Measurements from ENCODE around the gene SMTN.

SMTN gene

DNA sequence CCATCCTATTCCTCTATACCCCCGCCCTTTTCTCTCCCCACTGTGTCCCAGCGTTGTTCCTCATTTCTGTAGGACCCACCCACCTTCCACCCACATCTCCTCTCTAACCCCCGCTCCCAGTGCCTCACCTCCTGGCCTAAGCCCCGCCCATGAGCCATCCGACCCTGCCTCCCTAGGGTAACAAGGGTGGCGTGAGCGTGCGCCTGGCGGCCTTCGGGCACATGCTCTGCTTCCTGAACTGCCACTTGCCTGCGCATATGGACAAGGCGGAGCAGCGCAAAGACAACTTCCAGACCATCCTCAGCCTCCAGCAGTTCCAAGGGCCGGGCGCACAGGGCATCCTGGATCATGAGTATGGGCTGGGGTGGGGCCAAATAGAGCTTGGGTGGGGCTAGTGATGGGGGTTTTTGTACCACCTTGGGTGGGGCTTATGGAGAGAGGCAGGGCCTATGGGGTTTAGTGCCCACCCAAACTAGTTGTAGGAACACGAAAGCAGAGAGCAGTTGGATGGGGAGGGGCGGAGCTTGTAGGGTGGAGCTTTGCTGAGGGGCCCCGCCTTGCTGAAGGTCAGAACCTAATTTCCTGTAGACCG lies 46.2 kb downstream of the SMTN start:
- DNase-seq (ENCODE audit: low read depth in 2 of 2), result no peak

GRCh38 chr22:31128156-31128555 lies 47.0 kb downstream of the SMTN start:
- no peak for DNase-seq (ENCODE audit: low read depth in 2 of 2)

DNA sequence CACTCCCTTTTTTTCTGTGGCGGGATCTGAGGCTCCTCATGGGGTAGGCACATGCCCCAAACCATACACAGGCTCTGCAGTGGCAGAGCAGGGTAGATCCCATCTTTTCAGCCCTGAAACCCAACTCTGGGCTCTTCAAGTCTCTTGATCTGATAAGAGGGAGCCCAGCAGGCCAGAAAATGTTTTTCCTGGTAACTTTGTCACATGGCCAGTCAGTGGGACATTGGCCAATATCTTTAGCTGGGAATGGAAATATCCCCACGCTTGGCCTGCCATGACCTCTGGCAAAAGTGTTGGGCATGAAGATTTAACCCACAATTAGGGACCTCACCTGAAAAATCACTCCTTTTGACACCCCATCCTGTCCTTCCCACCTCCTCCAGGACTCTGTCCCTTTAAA lies 49.8 kb downstream of the SMTN start:
- DNase-seq (ENCODE audit: low read depth in 2 of 2), result no peak

GRCh38 chr22:31133911-31134310 lies 52.8 kb downstream of the SMTN start:
- DNase-seq (ENCODE audit: low read depth in 2 of 2), result no peak

GRCh38 chr22:31134688-31135087 lies 53.6 kb downstream of the SMTN start:
- no peak for DNase-seq (ENCODE audit: low read depth in 2 of 2)

DNA sequence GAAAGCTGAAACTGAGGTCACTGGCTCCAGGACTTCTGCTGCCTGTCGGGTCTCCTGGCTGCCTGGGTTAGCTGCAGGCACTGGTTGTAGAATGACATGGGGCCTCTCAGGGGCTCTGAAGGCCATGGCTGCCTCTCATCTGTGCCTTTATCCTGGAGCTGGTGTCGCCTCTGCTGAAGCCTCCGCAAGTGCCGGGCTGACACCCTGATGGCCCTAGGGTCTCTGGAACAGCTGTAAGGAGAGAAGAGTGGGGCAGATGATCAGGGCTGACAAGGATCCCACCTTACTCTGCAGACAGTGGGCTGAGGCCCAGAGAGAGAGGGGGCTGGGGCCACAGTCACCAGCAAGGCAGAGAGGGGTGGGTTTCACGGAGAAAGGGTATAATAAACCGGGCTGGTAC lies 54.6 kb downstream of the SMTN start:
- DNase-seq (ENCODE audit: low read depth in 2 of 2), result no peak

GRCh38 chr22:31136155-31136554 lies 55.0 kb downstream of the SMTN start:
- no peak for DNase-seq (ENCODE audit: low read depth in 2 of 2)

DNA sequence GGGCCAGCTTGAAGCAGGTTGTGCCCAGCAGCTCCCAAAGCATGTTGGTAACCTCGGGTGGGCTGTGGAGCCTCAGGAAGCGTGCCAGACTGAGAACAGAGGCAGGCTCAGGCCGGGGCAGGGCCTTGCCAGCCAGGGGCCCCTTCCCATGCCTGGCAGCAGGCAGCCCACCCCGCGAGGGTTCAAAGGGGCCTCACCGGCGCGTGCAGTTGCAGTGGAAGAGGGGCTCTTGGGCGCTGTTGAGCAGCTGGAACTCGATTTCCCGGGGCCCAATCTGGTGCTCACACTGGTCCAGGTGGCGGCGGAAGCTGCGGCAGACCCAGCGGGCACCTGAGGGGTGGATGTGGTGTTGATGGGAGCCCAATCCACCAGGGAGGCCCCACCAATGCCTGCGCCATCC lies 55.6 kb downstream of the SMTN start:
- DNase-seq (ENCODE audit: low read depth in 2 of 2), result no peak

GRCh38 chr22:31137721-31138120 lies 56.6 kb downstream of the SMTN start:
- DNase-seq (ENCODE audit: low read depth in 2 of 2), result no peak

GRCh38 chr22:31138126-31138525 lies 57.0 kb downstream of the SMTN start:
- DNase-seq (ENCODE audit: low read depth in 2 of 2), result no peak

- no peak for DNase-seq (ENCODE audit: low read depth in 2 of 2)
Observed at GRCh38 chr22:31139066-31139465, 57.9 kb downstream of the SMTN start.

DNA sequence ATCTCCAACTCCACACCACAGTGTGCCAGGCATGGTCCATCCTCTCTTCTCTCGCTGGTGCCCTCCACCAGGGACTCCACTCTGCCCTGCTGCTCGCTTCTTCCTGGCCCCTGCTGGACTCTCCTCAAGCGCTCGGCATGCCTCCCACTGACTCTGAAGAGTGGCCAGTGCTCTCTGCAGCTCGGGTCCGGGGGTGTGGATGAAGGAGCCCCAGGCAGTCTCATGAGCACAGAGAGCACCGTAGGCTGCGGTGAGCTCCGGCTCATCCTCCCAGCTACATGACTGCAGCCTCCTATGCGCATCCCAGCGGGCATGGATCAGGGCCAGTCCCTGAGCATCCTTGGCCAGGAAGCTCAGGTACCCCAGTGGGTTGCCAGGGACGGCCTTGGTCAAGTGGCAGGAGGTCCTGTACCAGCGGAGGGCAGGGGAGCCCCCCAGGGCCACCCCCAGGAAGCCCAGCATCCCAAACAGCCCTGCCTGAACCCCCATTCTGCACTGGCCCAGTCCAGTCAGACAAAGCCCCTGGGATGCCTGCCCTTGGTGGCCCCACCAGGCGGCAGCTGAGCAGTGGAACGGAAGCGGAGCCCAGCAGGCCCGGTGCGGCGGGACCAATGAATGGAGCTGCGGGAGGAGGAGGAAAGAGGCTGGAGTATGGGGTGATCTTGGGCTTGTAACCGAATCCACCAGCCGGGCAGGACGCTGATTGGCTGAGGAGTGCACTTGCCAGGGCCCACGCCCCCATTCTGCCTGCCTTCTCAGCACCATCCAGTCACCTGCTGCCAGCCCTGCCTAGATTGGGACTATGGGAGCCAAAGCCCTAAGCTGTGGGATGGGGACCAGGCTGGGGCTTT lies 59.0 kb downstream of the SMTN start, which contains the start of gene PLA2G3:
Gene PLA2G3 (minus strand): TSS at position 643 of the 851 bp plus-strand sequence. CDS start 154 bp downstream, at position 489.
- DNase-seq (ENCODE audit: low read depth in 2 of 2), result peak in 1 of 2 experiments; percentile 14

- DNase-seq (ENCODE audit: low read depth in 2 of 2), result no peak
Observed at GRCh38 chr22:31140746-31141145, 59.6 kb downstream of the SMTN start.

- DNase-seq (ENCODE audit: low read depth in 2 of 2), result no peak
Observed at GRCh38 chr22:31141551-31141950, 60.4 kb downstream of the SMTN start.

GRCh38 chr22:31142285-31142684 lies 61.2 kb downstream of the SMTN start:
- DNase-seq (ENCODE audit: low read depth in 2 of 2), result no peak

DNA sequence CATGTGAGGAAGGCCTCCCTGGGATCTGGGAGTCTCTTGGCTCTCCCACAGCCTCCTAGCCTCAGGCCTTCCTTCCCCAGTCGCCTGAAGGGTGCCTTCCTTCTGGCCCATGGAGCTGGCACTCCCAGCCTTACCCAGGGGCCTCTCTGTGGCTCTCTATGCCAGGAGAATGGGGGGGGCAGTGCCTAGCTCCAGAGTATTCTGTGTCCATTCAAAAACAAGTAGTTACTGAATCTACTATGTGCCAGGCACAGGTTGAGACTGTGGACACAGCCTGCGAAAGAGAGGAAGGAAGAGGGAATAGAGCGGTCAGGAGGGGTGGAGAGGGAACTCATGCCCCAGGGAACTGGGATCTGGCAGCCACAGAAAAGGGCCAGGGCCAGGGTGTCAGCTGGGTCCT lies 61.9 kb downstream of the SMTN start:
- no peak for DNase-seq (ENCODE audit: low read depth in 2 of 2)

- no peak for DNase-seq (ENCODE audit: low read depth in 2 of 2)
Observed at GRCh38 chr22:31143537-31143936, 62.4 kb downstream of the SMTN start.

- no peak for DNase-seq (ENCODE audit: low read depth in 2 of 2)
Observed at GRCh38 chr22:31144223-31144622, 63.1 kb downstream of the SMTN start.

DNA sequence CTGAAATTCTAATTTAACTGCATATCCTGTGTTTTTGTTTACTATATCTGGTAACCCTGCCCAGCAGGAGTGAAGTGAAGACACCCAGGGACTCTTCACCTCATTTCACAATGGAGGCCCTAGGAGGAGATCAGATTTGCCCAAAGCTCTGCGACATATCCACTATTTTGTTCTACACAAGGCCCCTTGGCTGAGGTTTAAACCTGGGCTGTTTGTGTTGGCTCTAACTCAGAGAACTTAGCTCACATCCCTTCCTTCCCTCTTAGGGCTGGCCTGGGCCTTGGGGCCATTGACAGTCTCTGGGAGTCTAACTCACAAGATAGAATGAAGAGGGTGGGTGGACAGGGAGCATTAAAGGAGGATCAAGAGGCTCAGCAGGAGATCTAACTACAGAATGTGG lies 67.4 kb downstream of the SMTN start:
- no peak for DNase-seq (ENCODE audit: low read depth in 2 of 2)

DNA sequence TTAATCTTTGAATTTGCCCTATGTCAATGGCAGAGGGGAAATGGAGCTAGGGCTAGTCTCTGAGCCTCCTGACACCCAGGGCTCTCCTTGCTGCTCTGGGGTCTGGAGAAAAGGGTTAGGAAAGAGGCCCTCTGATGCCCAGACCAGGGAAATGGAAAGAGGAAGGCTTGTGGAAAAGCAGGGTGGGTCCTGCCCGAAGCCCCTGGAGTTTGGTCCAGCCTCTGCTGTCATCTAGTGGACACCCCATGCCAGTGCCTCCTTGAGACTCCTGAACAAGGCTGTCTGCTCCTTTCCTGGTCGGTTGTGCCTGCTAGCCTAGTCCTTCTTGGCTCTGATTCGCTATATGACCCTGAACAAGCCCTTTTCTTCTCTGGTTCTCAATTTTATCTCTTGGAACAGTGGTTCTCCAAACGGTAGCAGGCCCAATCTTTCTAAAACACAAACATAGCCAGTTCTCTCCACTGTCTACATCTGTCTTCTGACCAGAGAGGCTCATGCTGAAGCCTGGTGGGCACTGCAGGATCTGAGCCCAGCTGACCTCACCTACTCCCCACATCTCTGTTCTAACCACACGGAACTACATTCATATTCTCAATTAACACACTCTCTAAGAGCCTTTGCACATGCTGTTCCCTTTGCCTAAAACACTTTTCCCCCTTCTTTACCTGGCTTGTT lies 68.0 kb downstream of the SMTN start:
- peak; percentile 45 to 46 for DNase-seq (ENCODE audit: low read depth in 2 of 2)

DNA sequence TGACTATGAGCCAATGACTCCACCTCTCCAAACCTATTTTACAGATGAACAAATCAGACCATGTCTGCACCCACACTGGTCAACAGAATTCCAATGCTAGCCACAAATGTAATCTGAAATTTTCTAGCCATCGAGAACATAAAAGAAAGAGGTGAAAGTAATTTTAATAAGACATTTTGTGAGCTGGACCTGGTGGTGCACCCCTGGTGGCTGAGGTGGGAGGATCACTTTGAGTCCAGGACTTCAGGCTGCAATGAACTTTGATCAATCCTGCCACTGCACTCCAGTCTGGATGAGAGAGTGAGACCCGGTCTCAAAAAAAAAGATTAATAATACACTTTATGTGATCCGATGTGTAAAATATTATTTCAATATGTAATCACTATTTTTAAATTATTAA lies 69.5 kb downstream of the SMTN start:
- no peak for DNase-seq (ENCODE audit: low read depth in 2 of 2)

DNA sequence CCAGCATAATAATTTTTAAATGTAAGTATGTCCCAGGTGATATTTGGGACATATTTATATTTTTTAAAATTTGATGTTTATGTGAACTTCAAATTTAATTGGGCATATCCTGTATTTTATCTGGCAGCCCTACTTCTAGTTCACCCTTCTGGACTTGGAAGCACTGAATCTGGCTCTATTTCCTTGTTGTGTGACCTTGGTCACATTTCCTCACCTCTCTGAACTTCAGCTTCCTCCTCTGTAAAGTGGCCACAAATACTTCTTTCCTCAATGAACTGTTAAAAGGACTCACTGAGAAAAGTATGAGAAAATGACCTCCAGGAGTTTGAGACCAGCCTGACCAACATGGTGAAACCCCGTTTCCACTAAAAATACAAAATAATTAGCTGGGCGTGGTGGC lies 70.8 kb downstream of the SMTN start:
- DNase-seq (ENCODE audit: low read depth in 2 of 2), result no peak

DNA sequence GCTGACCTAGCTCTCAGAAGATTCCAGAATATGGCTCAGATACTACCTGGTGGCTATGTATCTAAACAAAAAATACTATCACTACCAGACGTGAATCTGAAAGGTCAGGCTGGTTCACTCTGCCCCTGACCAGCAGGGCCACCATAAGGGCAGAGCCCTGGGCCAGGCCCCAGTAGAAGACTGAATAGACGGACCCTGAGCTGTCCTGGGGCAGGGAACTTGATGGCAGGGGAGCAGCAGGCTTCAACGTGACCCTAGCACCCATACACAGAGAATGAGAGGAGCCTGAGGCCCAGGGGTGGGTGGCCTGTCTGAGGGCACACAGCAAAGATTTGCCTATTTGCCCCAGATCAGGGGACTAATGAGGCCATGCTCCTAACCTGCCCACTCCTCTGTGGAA lies 72.2 kb downstream of the SMTN start:
- no peak for DNase-seq (ENCODE audit: low read depth in 2 of 2)

All from fibroblast of skin of left quadriceps (primary cell).